HEK293 (cell line): ENCODE measurements around the gene SKOR1.

Experiments used
- CTCF ChIA-PET: fragments of 350-600 bp; formaldehyde crosslinking; extraction: SDS; loops from one replicate; lab custom pipeline; 2021; ENCODE audit warnings: antibody characterized with exemption; lab: Yijun Ruan, JAX
- POLR2A ChIA-PET: fragments of 300-600 bp; formaldehyde crosslinking; extraction: SDS; loops from one replicate; lab custom pipeline; 2020; ENCODE audit warnings: antibody characterized with exemption, inconsistent platforms; lab: Yijun Ruan, JAX
- H3K27ac ChIP-seq: fragments of 200-500 bp; sonication (Bioruptor generic); 2 replicates; pipeline ENCODE4 v1.5.1; 2014; ENCODE audit warnings: low read depth, low read length, control low read depth, inconsistent platforms; ENCODE audit errors: extremely low read depth
- H3K36me3 ChIP-seq, 2 experiments: fragments of 200-500 bp in 1 of 2; sonication (Bioruptor generic) in 1 of 2; 1 replicate in 1 of 2; 2 replicates in 1 of 2; pipeline ENCODE4 v1.5.1; 2014 to 2017; ENCODE audit warnings: inconsistent platforms in 2 of 2, low read length in 2 of 2; ENCODE audit not compliant: control insufficient read depth in 2 of 2, insufficient read depth in 1 of 2
- H3K4me1 ChIP-seq: fragments of 200-500 bp; sonication (Bioruptor generic); 2 replicates; pipeline ENCODE4 v1.5.1; 2014; ENCODE audit warnings: mild to moderate bottlenecking, low read length, inconsistent platforms; ENCODE audit not compliant: control insufficient read depth, insufficient read depth
- H3K4me3 ChIP-seq: 2 replicates; pipeline ENCODE4 v1.5.1; 2011; ENCODE audit warnings: low read depth, mild to moderate bottlenecking, control low read depth, low read length, moderate library complexity
- H3K9me3 ChIP-seq: fragments of 200-500 bp; sonication (Bioruptor generic); 2 replicates; pipeline ENCODE4 v1.5.1; 2014; ENCODE audit warnings: low read depth, low read length, inconsistent platforms; ENCODE audit not compliant: control insufficient read depth, insufficient read depth
- FEZF1 ChIP-seq: fragments of 450-650 bp; formaldehyde crosslinking; IDR thresholded peaks from 2 replicates; pipeline ENCODE4 v1.5.1; 2016; ENCODE audit warnings: missing biosample characterization, missing genetic modification characterization
- KLF10 ChIP-seq: fragments of 450-650 bp; IDR thresholded peaks from 2 replicates; pipeline ENCODE4 v1.5.1; 2018; ENCODE audit warnings: missing biosample characterization, mild to moderate bottlenecking, missing genetic modification characterization
- OSR2 ChIP-seq: fragments of 450-650 bp; formaldehyde crosslinking; IDR thresholded peaks from 2 replicates; pipeline ENCODE4 v1.5.1; 2016; ENCODE audit warnings: missing biosample characterization, missing genetic modification characterization
- PRDM4 ChIP-seq: fragments of 450-650 bp; formaldehyde crosslinking; IDR thresholded peaks from 2 replicates; pipeline ENCODE4 v1.5.1; 2017; ENCODE audit warnings: missing biosample characterization, missing genetic modification characterization
- PRDM6 ChIP-seq: fragments of 450-650 bp; formaldehyde crosslinking; IDR thresholded peaks from 2 replicates; pipeline ENCODE4 v1.5.1; 2017; ENCODE audit warnings: missing biosample characterization, missing genetic modification characterization
- SCRT2 ChIP-seq: fragments of 450-650 bp; formaldehyde crosslinking; IDR thresholded peaks from 2 replicates; pipeline ENCODE4 v1.5.1; 2016; ENCODE audit warnings: missing biosample characterization, missing genetic modification characterization
- TCF7L2 ChIP-seq: IDR thresholded peaks from 2 replicates; pipeline ENCODE4 v1.6.1; 2011; ENCODE audit warnings: low read depth, mild to moderate bottlenecking, inconsistent platforms, low read length, moderate library complexity, borderline replicate concordance
- ZNF169 ChIP-seq: fragments of 450-650 bp; formaldehyde crosslinking; IDR thresholded peaks from 2 replicates; pipeline ENCODE4 v1.5.1; 2016; ENCODE audit warnings: missing biosample characterization, missing genetic modification characterization
- ZNF433 ChIP-seq: fragments of 450-650 bp; formaldehyde crosslinking; IDR thresholded peaks from 2 replicates; pipeline ENCODE4 v1.5.1; 2016; ENCODE audit warnings: missing biosample characterization, missing genetic modification characterization, low read depth
- ZNF514 ChIP-seq: fragments of 450-650 bp; formaldehyde crosslinking; IDR thresholded peaks from 2 replicates; pipeline ENCODE4 v1.5.1; 2016; ENCODE audit warnings: missing biosample characterization, missing genetic modification characterization
- ZNF521 ChIP-seq: fragments of 450-650 bp; formaldehyde crosslinking; IDR thresholded peaks from 2 replicates; pipeline ENCODE4 v1.5.1; 2017; ENCODE audit warnings: missing biosample characterization, mild to moderate bottlenecking, missing genetic modification characterization
- ZNF596 ChIP-seq: fragments of 450-650 bp; IDR thresholded peaks from 2 replicates; pipeline ENCODE4 v1.5.0; 2018; ENCODE audit warnings: missing biosample characterization, mild to moderate bottlenecking, missing genetic modification characterization, moderate library complexity
- ZNF658 ChIP-seq: fragments of 450-650 bp; formaldehyde crosslinking; IDR thresholded peaks from 2 replicates; pipeline ENCODE4; 2016; ENCODE audit warnings: missing biosample characterization, missing genetic modification characterization

SKOR1 gene

GRCh38 chr15:67781907-67782690 is 43.2 kb upstream of the SKOR1 start:
- peaks cover 39% of the 10 kb centered on the region for H3K4me1 ChIP-seq
- CTCF ChIA-PET, result no interaction called here
- POLR2A ChIA-PET, result no interaction called here

GRCh38 chr15:67782691-67782991 is 42.7 kb upstream of the SKOR1 start:
- CTCF ChIA-PET, result no interaction called here
- Histone ChIP-seq H3K9me3 (no peaks in the 10 kb centered on the region), H3K27ac (no peak overlapping the region; the same call in 1 of the 2 replicates), H3K36me3 (no peaks in the 10 kb centered on the region), H3K4me1 (peaks cover 37% of the 10 kb centered on the region)
- POLR2A ChIA-PET, result no interaction called here
- no peak for TF ChIP-seq ZNF514 (tag by site-specific recombination)
- TF ChIP-seq, all 188 proteins: peak for 0
- no peak overlapping the region for H3K4me3 ChIP-seq

More at GRCh38 chr15:67781907-67782690, 43.2 kb upstream of the SKOR1 start:
- Histone ChIP-seq H3K4me3 (no peak overlapping the region), H3K9me3 (no peaks in the 10 kb centered on the region), H3K36me3 (no peaks in the 10 kb centered on the region), H3K27ac (no peak overlapping the region)
- TF ChIP-seq ZNF658 (tag by site-specific recombination) (no peak), TCF7L2 (0 out of 2 replicates have a peak, but pooled peaks have one; percentile 18), PRDM4 (tag by site-specific recombination) (peak; percentile 50), SCRT2 (tag by site-specific recombination) (0 out of 2 replicates have a peak, but pooled peaks have one; percentile 25), OSR2 (tag by site-specific recombination) (0 out of 2 replicates have a peak, but pooled peaks have one; percentile 5), ZNF169 (tag by site-specific recombination) (no peak), ZNF521 (no peak), ZNF596 (tag by site-specific recombination) (no peak), PRDM6 (tag by site-specific recombination) (peak; percentile 59; the same call in 1 of the 2 replicates)

- Histone ChIP-seq H3K9me3 (no peaks in the 10 kb centered on the region), H3K4me3 (no peak overlapping the region), H3K36me3 (no peaks in the 10 kb centered on the region), H3K27ac (no peak overlapping the region), H3K4me1 (peaks cover 35% of the 10 kb centered on the region)
- CTCF ChIA-PET, result interaction anchor here (0.7 kb wide), 1 partner anchor 41 kb away, joined by 3 read pairs; no protein-coding TSS in a partner anchor
- POLR2A ChIA-PET, result no interaction called here
- TF ChIP-seq ZNF433 (no peak), FEZF1 (tag by site-specific recombination) (no peak), KLF10 (tag by site-specific recombination) (no peak), OSR2 (tag by site-specific recombination) (peak; percentile 36; the same call in 1 of the 2 replicates)
Observed at GRCh38 chr15:67783303-67783702, 42.0 kb upstream of the SKOR1 start.
